ENCODE results near the gene PAK1.

PAK1 gene

DNA sequence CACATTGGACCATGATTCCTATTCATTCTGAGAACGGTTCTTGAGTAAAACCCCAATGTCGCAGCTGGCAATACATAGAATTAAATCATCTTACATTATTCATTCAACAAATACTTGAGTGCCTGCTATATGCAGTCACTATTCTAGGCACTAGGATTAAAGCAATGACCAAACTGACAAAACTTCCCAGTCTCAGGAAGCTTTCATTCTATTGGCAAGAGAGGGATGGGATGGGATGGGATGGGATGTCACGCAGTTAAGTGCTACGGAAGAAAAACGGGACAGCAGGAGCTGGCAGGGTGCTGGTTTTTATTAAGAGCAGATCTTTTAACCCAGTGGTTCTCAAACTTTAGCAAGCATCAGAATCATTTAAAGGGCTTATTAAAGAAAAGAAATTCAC lies 2.9 kb downstream of the PAK1 start:
- DNase-seq (ENCODE audit: extremely low spot score), result no peak
- ChIA-PET CTCF (interaction anchor here (0.9 to 2.9 kb wide), 17 partner anchors 9 to 148 kb away, joined by 3 to 28 read pairs (median 4); no protein-coding TSS in a partner anchor), POLR2A (no interaction called here)
- TF ChIP-seq CTCF (IDR thresholded peaks at IDR 0.05; ENCODE audit: control extremely low read depth, extremely low read depth, low read depth, missing control alignments), result no peak

DNA sequence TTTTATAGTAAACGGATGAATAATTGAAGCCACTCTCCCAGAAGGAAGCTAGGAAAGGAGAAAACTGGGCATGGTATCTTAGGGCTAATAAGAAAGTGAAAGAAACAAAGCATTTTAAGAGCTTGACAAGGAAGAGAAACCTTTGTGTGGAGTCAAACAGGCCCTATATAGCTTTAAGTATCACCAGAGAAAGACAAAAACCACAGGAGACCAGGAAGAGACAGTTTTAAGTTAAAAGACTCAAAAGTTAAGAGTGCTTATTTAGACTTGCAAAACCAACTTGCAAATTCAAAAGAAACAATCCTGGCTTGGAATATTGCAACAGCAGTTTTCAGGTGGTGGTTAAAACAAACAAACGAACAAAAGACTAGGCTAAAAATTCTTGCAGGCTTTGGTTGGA lies 3.4 kb downstream of the PAK1 start:
- ChIA-PET POLR2A (no interaction called here), CTCF (interaction anchor here (0.9 to 2.9 kb wide), 16 partner anchors 8 to 78 kb away, joined by 3 to 28 read pairs (median 4); no protein-coding TSS in a partner anchor)
- TF ChIP-seq CTCF (IDR thresholded peaks at IDR 0.05; ENCODE audit: control extremely low read depth, extremely low read depth, low read depth, missing control alignments), result no peak
- DNase-seq (ENCODE audit: extremely low spot score), result peak; percentile 36

DNA sequence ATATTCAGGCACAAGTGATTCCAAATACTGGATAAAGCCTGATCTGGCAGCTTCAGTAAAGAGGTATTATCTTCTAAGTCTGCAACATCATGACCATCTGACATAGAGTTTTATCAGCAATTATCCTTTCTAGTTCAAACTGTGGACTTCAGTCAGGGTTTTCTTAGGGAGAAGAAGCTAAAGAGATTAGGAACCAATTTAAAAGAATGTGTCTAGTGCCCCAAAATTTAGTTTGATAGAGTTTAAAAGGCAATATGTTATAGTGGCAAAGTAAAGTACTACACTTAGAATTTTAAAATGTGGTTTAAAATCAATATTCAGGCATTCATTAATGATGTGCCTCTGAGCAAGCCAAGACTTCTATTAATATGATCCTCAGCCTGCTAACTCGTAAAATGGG lies 5.4 kb downstream of the PAK1 start:
- ChIA-PET CTCF (interaction anchor here (1.1 to 1.7 kb wide), 2 partner anchors 12 to 15 kb away, joined by 4 to 5 read pairs; no protein-coding TSS in a partner anchor), POLR2A (no interaction called here)
- no peak for DNase-seq (ENCODE audit: extremely low spot score)
- no peak for TF ChIP-seq CTCF (IDR thresholded peaks at IDR 0.05; ENCODE audit: control extremely low read depth, extremely low read depth, low read depth, missing control alignments)

DNA sequence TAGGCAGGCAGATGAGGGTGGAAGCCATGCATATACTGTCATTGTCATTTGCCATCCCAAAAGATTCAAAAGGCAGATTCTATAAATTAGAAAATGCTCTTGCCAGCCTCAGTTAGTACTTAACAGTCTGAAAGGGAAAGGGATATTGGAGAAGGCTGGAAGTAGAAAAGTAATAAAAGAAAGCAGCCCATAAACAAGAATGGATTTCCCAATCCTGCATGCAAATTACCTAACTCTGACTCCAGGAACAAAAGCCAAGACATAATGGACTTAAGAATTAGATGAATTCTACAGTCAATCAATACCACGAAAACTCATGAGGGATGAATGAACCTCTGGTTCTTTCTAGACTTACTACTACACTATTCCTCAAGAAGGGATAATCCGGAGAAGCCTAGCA lies 5.9 kb downstream of the PAK1 start:
- ChIA-PET POLR2A (no interaction called here), CTCF (interaction anchor here (1.1 to 1.7 kb wide), 2 partner anchors 11 to 14 kb away, joined by 3 to 5 read pairs; no protein-coding TSS in a partner anchor)
- no peak for DNase-seq (ENCODE audit: extremely low spot score)
- no peak for TF ChIP-seq CTCF (IDR thresholded peaks at IDR 0.05; ENCODE audit: control extremely low read depth, extremely low read depth, low read depth, missing control alignments)

DNA sequence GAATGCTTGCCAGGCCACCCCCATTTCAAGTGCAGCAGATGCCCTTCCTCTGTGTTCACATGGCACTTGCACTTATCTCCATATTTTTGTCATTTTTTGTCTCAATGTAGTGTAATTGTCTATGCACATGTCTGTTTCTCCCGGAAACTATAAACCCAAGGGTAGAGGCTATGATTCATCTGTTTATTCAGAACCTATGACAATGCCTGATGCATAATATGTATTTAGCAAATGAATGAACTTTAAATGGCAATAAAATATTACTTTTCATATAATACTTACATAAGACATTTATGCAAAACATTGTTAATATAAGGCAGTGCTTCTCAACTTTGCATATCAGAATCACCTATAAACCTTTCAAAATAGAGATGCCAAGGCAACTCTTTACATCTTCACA lies 6.7 kb downstream of the PAK1 start:
- CTCF ChIA-PET, result interaction anchor here (1.1 to 1.7 kb wide), 2 partner anchors 10 to 14 kb away, joined by 3 to 5 read pairs; no protein-coding TSS in a partner anchor
- TF ChIP-seq CTCF (IDR thresholded peaks at IDR 0.05; ENCODE audit: control extremely low read depth, extremely low read depth, low read depth, missing control alignments), result no peak
- DNase-seq (ENCODE audit: extremely low spot score), result no peak
- POLR2A ChIA-PET, result no interaction called here

GRCh38 chr11:77457340-77457739 lies 16.6 kb downstream of the PAK1 start:
- no peak for TF ChIP-seq CTCF (IDR thresholded peaks at IDR 0.05; ENCODE audit: control extremely low read depth, extremely low read depth, low read depth, missing control alignments)
- ChIA-PET POLR2A (no interaction called here), CTCF (interaction anchor here (1.1 to 2.9 kb wide), 8 partner anchors 9 to 51 kb away, joined by 3 to 16 read pairs (median 6); no protein-coding TSS in a partner anchor)
- DNase-seq (ENCODE audit: extremely low spot score), result no peak
